NCI-H2196 (cell line): ENCODE data around the gene PHF19.

Experiments used
- DNase-seq: peaks from one replicate; lab custom pipeline; 2025; ENCODE audit not compliant: unreplicated experiment; lab: John Stamatoyannopoulos, UW

Gene PHF19

GRCh38 chr9:120876842-120877240 lies at the start of gene PHF19:
TSS of gene PHF19 (minus strand) at chr9:120877188. CDS start at chr9:120874741, 2,447 bp downstream.
- peak; percentile 64 for DNase-seq

GRCh38 chr9:120926397-120926928 lies 49.5 kb upstream of the PHF19 start, which contains the start of gene TRAF1:
TSS of gene TRAF1 (minus strand) at chr9:120926796. CDS start at chr9:120926075, 721 bp downstream.
- DNase-seq, result no peak

GRCh38 chr9:120925535-120926396 lies 48.8 kb upstream of the PHF19 start:
- no peak for DNase-seq

GRCh38 chr9:120924698-120925534 lies 47.9 kb upstream of the PHF19 start:
- DNase-seq, result no peak

GRCh38 chr9:120923620-120924328 lies 46.8 kb upstream of the PHF19 start:
- no peak for DNase-seq

GRCh38 chr9:120922404-120923195 lies 45.6 kb upstream of the PHF19 start:
- no peak for DNase-seq

- DNase-seq, result no peak
These were observed 44.7 kb upstream of the PHF19 start for GRCh38 chr9:120921661-120922181.

- DNase-seq, result no peak
These were observed 43.8 kb upstream of the PHF19 start for GRCh38 chr9:120920806-120921178.

GRCh38 chr9:120919843-120920805 lies 43.1 kb upstream of the PHF19 start:
- no peak for DNase-seq

GRCh38 chr9:120918931-120919842 lies 42.2 kb upstream of the PHF19 start:
- no peak for DNase-seq

GRCh38 chr9:120917929-120918762 lies 41.2 kb upstream of the PHF19 start:
- DNase-seq, result no peak

GRCh38 chr9:120916991-120917880 lies 40.2 kb upstream of the PHF19 start:
- DNase-seq, result no peak

GRCh38 chr9:120916588-120916987 lies 39.6 kb upstream of the PHF19 start:
- DNase-seq, result no peak

- DNase-seq, result no peak
These were observed 39.0 kb upstream of the PHF19 start for GRCh38 chr9:120915854-120916470.

- DNase-seq, result no peak
These were observed 38.0 kb upstream of the PHF19 start for GRCh38 chr9:120914953-120915352.
